GM21528 (cell line): ENCODE results near the gene WDR19.
A peak's percentile ranks its signal among the peaks of the same experiment; 100 is the strongest.
"Not testable (repeated sequence)": the region's sequence is repeated elsewhere in the genome, so short reads cannot be mapped to it uniquely, and the experiment has no call there.

Experiments used
- ATAC-seq: cut with Tn5 transposase; IDR thresholded peaks from one replicate; pipeline ENCODE4 v1.9.1; 2021; ENCODE audit warnings: mild to moderate bottlenecking, moderate library complexity; ENCODE audit not compliant: unreplicated experiment, low FRiP score

WDR19 gene

GRCh38 chr4:39181905-39182638 is at the start of gene WDR19:
TSS of gene WDR19 (plus strand) at chr4:39182529. CDS start at chr4:39182558, 29 bp downstream.
- peak; percentile 99 for ATAC-seq

GRCh38 chr4:39133623-39134022 is 48.7 kb upstream of the WDR19 start:
- ATAC-seq = no peak

DNA sequence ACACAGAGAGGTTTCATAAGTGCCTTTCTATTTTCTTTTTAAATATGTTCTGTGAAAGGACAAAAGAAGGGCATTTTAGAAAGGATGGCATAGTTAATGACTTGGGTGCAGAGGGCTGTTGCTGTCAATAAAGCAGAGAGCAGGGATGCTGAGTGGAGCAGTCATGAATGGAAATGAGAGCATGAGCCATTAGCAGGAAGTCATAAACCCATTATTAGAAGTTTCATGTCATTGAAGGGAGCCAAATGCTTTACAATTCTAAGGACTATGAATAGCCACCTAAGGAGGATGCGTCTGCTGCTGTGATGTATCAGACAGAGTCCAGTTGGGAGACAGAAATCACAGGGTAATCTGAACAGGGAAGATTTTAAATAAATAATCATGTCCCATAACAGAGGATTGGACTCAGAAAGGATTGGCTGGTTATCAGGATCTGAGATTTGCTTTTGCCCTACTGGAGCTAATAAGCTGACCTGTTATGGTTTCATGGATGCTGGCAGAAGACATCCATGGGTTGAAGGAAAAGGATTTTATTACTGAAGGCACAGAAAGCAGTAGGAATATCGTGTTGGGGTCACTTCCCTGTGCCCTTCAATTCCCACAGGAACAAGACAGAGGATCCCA is 47.5 kb upstream of the WDR19 start:
- ATAC-seq = no peak

- ATAC-seq = not testable (repeated sequence)
Observed at GRCh38 chr4:39138227-39138626, 44.1 kb upstream of the WDR19 start.

DNA sequence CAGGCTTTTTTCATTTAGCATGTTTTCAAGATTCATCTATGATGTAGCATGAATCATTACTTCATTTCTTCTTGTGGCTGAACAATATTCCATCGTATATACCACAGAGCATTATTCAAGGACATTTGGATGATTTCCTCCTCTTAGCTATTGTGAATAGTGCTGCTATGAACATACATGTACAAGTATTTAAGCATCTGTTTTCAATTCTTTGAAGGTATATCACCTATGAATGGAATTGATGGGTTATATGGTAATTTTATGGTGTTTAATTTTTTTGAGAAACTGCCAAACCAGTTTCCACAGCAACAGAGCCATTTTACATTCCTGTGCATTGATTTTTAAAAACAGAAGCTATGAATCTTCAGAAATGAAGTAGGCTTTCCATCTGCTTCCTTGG is 36.1 kb upstream of the WDR19 start:
- no peak for ATAC-seq

DNA sequence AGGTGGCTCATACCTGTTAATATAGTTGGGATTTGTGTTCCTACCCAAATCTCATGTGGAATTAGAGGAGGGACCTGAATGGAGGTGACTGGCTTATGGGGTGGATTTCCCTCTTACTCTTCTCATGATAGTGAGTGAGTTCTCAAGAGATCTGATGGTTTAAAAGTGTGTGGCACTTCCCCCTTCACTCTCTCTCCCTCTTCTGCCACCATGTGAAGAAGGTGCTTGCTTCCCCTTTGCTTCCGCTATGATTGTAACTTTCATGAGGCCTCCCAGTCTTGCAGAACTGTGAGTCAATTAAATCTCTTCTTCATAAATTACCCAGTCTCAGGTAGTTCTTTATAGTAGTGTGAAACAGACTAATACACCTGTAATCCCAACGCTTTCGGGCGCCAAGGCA is 28.3 kb upstream of the WDR19 start:
- ATAC-seq = no peak

- no peak for ATAC-seq
Observed at GRCh38 chr4:39157520-39157919, 24.8 kb upstream of the WDR19 start.

DNA sequence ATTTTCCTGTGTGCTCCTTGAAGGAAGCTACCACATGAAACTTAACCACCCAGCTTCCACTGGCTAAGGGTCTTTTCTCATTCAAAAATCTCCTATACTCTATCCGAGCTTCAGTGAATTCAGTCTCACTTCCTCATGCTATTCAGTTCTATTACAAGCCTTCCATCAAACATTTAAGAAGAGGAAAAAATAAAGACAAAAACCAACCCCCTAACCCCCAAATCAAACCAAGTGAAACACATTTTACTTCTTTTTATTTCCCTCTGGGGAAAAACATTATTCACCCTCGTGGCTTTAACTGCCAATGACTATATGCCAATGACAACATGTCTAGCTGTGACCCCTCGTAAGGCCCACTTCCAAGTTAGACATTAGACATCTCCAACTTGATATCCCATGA is 16.2 kb upstream of the WDR19 start:
- peak; percentile 56 for ATAC-seq

DNA sequence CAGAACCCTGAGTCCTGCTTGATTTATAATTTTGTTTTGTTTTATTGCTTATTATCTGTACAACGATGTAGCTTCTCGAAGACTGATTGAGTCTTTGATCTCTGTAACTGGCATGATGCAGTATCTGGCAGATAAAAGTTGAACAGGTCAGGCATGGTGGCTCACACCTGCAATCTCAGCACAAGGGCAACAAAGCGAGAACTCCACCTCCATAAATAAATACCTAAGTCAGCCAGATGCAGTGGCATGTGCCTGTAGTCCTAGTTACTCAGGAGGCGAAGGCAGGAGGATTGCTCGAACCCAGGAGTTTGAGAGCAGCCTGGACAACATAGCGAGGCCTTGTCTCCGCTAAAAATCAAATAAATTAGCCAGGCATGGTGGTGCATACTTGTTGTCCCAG is 15.7 kb upstream of the WDR19 start:
- ATAC-seq = peak; percentile 30

- ATAC-seq = no peak
Observed at GRCh38 chr4:39169426-39169825, 12.9 kb upstream of the WDR19 start.

- ATAC-seq = no peak
Observed at GRCh38 chr4:39170301-39170700, 12.0 kb upstream of the WDR19 start.

DNA sequence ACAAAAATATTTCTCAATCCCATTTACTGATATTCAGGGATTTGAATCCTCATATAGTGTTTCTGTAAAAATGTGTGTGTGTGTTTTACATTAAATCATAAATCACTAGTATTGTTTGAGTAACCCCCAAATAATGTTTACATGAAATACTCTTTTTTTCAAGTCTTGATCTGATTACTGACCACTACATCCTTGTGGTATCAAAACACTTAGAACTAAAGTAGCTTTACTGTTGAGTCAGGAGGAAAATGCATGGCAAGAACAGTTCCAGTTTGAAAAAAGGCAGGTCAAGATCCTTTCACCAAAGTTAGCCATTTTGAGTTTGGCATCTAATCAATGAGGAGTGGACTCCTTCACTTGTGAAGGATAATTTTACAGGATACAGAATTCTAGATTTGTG is 3.6 kb upstream of the WDR19 start:
- ATAC-seq = no peak

- ATAC-seq = no peak
Observed at GRCh38 chr4:39179681-39180080, 2.6 kb upstream of the WDR19 start.

- not testable (repeated sequence) for ATAC-seq
Observed at GRCh38 chr4:39180629-39181028, 1.7 kb upstream of the WDR19 start.

DNA sequence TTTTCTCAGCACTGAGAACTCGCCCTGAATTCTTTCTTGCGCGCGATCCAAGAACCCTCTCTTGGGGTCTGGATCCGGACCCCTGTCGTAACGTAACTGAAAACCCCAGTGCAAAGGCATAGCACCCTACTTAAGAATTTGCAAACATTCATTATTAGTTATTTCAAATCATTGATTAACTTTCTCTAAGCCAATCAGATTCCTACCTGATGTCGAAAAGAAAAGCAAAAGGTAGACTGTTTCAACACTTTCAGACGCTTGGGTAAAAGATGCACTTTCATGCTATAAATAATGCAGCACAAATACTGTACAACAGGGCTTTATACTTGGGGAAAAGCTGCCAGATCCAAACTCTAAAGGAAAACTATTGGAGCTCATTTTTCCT is 817 bp upstream of the WDR19 start:
- no peak for ATAC-seq

GRCh38 chr4:39201963-39202362 is 19.6 kb downstream of the WDR19 start:
- ATAC-seq = no peak

GRCh38 chr4:39204543-39204942 is 22.2 kb downstream of the WDR19 start:
- no peak for ATAC-seq

- ATAC-seq = no peak
Observed at GRCh38 chr4:39205000-39205399, 22.7 kb downstream of the WDR19 start.

DNA sequence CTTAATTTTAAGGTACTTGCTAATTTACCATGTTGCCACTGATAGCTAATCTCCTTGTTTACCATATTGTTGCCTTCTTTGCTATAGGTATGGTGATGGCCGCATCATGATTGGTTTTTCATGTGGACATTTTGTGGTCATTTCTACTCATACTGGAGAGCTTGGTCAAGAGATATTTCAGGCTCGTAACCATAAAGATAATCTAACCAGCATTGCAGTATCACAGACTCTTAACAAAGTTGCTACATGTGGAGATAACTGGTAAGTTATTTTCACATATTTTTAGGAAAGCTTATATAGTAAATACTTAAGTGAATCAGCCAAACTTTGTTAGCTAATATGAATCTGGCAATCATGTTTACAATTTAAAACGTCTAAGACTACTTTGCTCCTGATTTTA is 23.1 kb downstream of the WDR19 start:
- ATAC-seq = no peak

- ATAC-seq = no peak
Observed at GRCh38 chr4:39227906-39228305, 45.6 kb downstream of the WDR19 start.

- ATAC-seq = no peak
Observed at GRCh38 chr4:39228377-39228776, 46.0 kb downstream of the WDR19 start.

DNA sequence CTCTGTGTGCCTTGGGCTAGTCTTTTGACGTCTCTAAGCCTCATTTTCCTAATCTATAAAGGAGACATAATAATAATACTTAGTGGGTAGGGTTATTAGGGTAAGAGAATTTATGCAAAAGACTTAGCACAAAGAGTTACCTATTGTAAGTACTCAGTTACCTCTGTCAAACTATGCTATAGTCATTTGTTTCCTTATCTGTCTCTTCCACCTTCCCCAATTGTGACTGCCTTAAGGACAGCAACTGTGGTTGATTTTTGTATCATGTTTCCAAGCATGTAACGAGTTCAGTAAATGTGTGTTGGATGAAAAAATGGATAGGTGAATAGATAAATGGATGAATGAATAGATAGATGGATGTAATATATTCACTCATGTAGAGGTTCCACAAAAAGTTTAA is 48.1 kb downstream of the WDR19 start:
- no peak for ATAC-seq
